A673 (cell line): ENCODE measurements around the gene ACIN1.

Source experiments
- EZH2 ChIP-seq: fragments of 200-600 bp; sonication (generic); IDR thresholded peaks from 2 replicates; pipeline ENCODE4 v1.6.1; 2017; ENCODE audit warnings: borderline replicate concordance, low read depth, mild to moderate bottlenecking, mixed read lengths, antibody characterized with exemption, low read length; ENCODE audit not compliant: poor library complexity, severe bottlenecking
- TF ChIP-seq, protein P1 (sequence below): fragments of 300-800, 200-600 bp; sonication (generic); conservative IDR thresholded peaks from 2 replicates; pipeline ENCODE4 v1.5.1; 2017; ENCODE audit warnings: low read depth, mild to moderate bottlenecking, antibody characterized with exemption, low read length, moderate library complexity, mixed read lengths

DNA sequence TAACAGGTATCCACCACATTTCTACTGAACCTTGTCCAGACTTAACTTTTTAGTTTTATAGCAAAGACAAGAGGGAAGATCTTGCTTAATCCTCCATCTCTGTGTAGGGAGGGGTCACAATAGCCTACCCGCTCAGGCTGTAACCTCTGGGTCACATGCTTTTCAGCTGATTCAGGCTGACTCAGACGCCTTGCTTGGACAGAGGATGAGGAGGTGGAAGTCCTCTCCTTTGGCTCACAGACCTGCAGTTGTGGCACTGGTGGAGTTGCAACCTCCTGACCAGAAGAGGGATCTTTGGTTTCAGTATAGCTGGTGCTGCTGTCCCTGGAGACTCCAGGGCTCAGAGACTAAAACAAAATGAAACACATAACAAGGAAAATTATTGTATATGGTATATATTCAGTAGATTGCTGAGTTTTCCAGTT lies 16.2 kb downstream of the ACIN1 start:
- TF ChIP-seq, protein P1, sequence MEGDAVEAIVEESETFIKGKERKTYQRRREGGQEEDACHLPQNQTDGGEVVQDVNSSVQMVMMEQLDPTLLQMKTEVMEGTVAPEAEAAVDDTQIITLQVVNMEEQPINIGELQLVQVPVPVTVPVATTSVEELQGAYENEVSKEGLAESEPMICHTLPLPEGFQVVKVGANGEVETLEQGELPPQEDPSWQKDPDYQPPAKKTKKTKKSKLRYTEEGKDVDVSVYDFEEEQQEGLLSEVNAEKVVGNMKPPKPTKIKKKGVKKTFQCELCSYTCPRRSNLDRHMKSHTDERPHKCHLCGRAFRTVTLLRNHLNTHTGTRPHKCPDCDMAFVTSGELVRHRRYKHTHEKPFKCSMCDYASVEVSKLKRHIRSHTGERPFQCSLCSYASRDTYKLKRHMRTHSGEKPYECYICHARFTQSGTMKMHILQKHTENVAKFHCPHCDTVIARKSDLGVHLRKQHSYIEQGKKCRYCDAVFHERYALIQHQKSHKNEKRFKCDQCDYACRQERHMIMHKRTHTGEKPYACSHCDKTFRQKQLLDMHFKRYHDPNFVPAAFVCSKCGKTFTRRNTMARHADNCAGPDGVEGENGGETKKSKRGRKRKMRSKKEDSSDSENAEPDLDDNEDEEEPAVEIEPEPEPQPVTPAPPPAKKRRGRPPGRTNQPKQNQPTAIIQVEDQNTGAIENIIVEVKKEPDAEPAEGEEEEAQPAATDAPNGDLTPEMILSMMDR, result no peak
- TF ChIP-seq EZH2, result no peak
